ENCODE results near the gene STARD5.

The STARD5 gene

GRCh38 chr15:81309647-81310450 is 14.1 kb downstream of the STARD5 start:
- no peak for DNase-seq

- no peak for DNase-seq
Measured at GRCh38 chr15:81308260-81308659, 15.7 kb downstream of the STARD5 start.

- peak; percentile 27 for DNase-seq
Measured at GRCh38 chr15:81304226-81304625, 19.7 kb downstream of the STARD5 start.

GRCh38 chr15:81303244-81304225 is 20.4 kb downstream of the STARD5 start:
- DNase-seq: peak; percentile 13

GRCh38 chr15:81302701-81303109 is 21.2 kb downstream of the STARD5 start:
- no peak for DNase-seq

GRCh38 chr15:81301815-81302399 is 22.0 kb downstream of the STARD5 start:
- DNase-seq: peak; percentile 27

- DNase-seq: no peak
Measured at GRCh38 chr15:81301385-81301784, 22.6 kb downstream of the STARD5 start.

GRCh38 chr15:81299630-81300273 is 24.2 kb downstream of the STARD5 start:
- no peak for DNase-seq

GRCh38 chr15:81299156-81299555 is 24.8 kb downstream of the STARD5 start:
- DNase-seq: no peak

GRCh38 chr15:81298611-81299010 is 25.3 kb downstream of the STARD5 start:
- DNase-seq: no peak

- DNase-seq: no peak
Measured at GRCh38 chr15:81297603-81298575, 26.1 kb downstream of the STARD5 start.

GRCh38 chr15:81297147-81297572 is 26.8 kb downstream of the STARD5 start:
- DNase-seq: no peak

- DNase-seq: peak; percentile 34
Measured at GRCh38 chr15:81296673-81297072, 27.3 kb downstream of the STARD5 start.

GRCh38 chr15:81296186-81296585 is 27.8 kb downstream of the STARD5 start:
- DNase-seq: no peak

GRCh38 chr15:81295486-81296121 is 28.3 kb downstream of the STARD5 start:
- no peak for DNase-seq

GRCh38 chr15:81294516-81294880 is 29.4 kb downstream of the STARD5 start:
- DNase-seq: no peak

- no peak for DNase-seq
Measured at GRCh38 chr15:81293728-81294515, 30.0 kb downstream of the STARD5 start.

GRCh38 chr15:81292523-81293001 is 31.4 kb downstream of the STARD5 start:
- no peak for DNase-seq

GRCh38 chr15:81291916-81292522 is 31.9 kb downstream of the STARD5 start:
- no peak for DNase-seq

GRCh38 chr15:81289910-81290309 is 34.0 kb downstream of the STARD5 start:
- DNase-seq: no peak

Data from midbrain (tissue), 1 donor.